ENCODE measurements around the gene SCO2. TPM values are rescaled to one million over a fixed set of nuclear protein-coding genes. Genes with fewer than 3 reads are reported as not detected.

Gene SCO2
- total and polyA plus RNA-seq, 10 of the 15 experiments (the other 5 are each of a cell fraction or from before 2014, with no cell fraction given) = 0.18 to 16.0 (median 2.4) TPM; not detected in 1

- TF ChIP-seq ZBTB40 (IDR thresholded peaks at IDR 0.05; ENCODE audit: borderline replicate concordance) (no peak), SMC3 (IDR thresholded peaks at IDR 0.05; ENCODE audit: borderline replicate concordance, low read length) (no peak), PML (IDR thresholded peaks at IDR 0.05; ENCODE audit: low read length) (no peak), WRNIP1 (IDR thresholded peaks at IDR 0.05; ENCODE audit: borderline replicate concordance, low read depth, low read length) (no peak)
Observed at GRCh38 chr22:50551160-50551752, 25.9 kb upstream of the SCO2 start (continued).

GRCh38 chr22:50550395-50550794 lies 25.0 kb upstream of the SCO2 start:
- H3K4me1 ChIP-seq (ENCODE audit: control insufficient read depth, insufficient read depth, low read length) = peaks cover 9% of the 10 kb centered on the region
- no peaks in the 10 kb centered on the region for H3K79me2 ChIP-seq (ENCODE audit: control insufficient read depth, insufficient read depth, low read length)
- H3K27me3 ChIP-seq (replicated peaks in 1 of 2; ENCODE audit: control insufficient read depth in 2 of 2, insufficient read depth in 2 of 2, low read length in 1 of 2) = peaks cover 0 to 1% of the 10 kb centered on the region in 2 experiments; a peak in 1 of 4 replicates
- H3K9me3 ChIP-seq (replicated peaks; ENCODE audit: control insufficient read depth, insufficient read depth, low read length) = no peaks in the 10 kb centered on the region
- H3K4me3 ChIP-seq = no peak overlapping the region
- no peak overlapping the region for H3K9ac ChIP-seq (ENCODE audit: control insufficient read depth, insufficient read depth, low read length)
- WGBS (ENCODE audit: insufficient coverage, insufficient replicate concordance, low lambda C conversion rate, missing lambda C conversion rate) = 61% methylated on average over 8 of the region's 8 CpGs
- no peak overlapping the region for H2AFZ ChIP-seq (ENCODE audit: control insufficient read depth, low read depth, low read length)
- H3K4me2 ChIP-seq (ENCODE audit: control insufficient read depth, insufficient read depth) = no peak overlapping the region
- SMC1A ChIA-PET (ENCODE audit: uncharacterized antibody, unreplicated experiment) = no interaction called here
- BruUV-seq (replicated peaks) = no TSS peak
- CTCF ChIA-PET = interaction anchor here (0.6 kb wide), 1 partner anchor 16 kb away, joined by 3 read pairs; no protein-coding TSS in a partner anchor
- RAD21 ChIA-PET (ENCODE audit: unreplicated experiment) = interaction anchor here (1.3 to 1.9 kb wide), 2 partner anchors 25 to 71 kb away, joined by 4 read pairs; partner anchors contain the start of gene SCO2
- H3K36me3 ChIP-seq (ENCODE audit: control insufficient read depth in 2 of 2, insufficient read depth in 2 of 2, low read length in 1 of 2) = no peaks in the 10 kb centered on the region
- no peak for FAIRE-seq
- no peaks in the 10 kb centered on the region for H4K20me1 ChIP-seq (ENCODE audit: control insufficient read depth, insufficient read depth)
- no peak for DNase-seq (ENCODE audit: low read depth, low spot score)
- in situ Hi-C loops (cut with MboI) (no loop called here), intact Hi-C loops (cut with micrococcal nuclease; ENCODE audit: unreplicated experiment) (no loop called here)
- TF ChIP-seq MTA3 (IDR thresholded peaks at IDR 0.05; ENCODE audit: borderline replicate concordance, low read length) (no peak), ZNF207 (IDR thresholded peaks at IDR 0.05; ENCODE audit: borderline replicate concordance) (no peak), CBX3 (IDR thresholded peaks at IDR 0.05; ENCODE audit: borderline replicate concordance, low read depth) (no peak)
- no peak for ATAC-seq
- POLR2A ChIA-PET = interaction anchor here (0.9 to 1.3 kb wide), 2 partner anchors 25 to 32 kb away, joined by 3 to 5 read pairs; partner anchors contain the start of genes CHKB and SCO2
- no peak overlapping the region for H3K27ac ChIP-seq (ENCODE audit: control insufficient read depth, insufficient read depth)

Measured in GM12878 (cell line).